Measurements from ENCODE around the gene ADAMTS3. TPM values are rescaled to one million over a fixed set of nuclear protein-coding genes. Genes with fewer than 3 reads are reported as not detected.

The ADAMTS3 gene
- total RNA-seq, 6 experiments from 2014 or later: 0.03 to 0.19 TPM; not detected in 4

DNA sequence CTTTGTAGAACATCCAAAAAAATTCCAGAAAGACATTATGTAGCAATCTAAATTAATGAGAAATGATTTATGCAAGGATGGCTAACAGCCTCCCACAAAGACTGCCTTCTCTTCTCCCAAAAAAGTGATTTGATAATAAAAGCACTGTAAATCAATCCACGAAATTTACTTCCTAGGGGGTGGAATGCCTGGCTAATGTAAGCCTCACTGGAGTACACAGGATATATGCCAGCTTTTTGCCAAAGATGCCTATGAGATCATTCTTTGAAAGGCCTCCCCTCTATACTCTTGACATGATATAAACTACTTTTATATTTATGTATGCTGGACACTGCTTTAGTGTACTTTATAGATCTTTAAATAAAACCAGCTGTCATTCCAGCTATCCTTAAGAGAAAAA, 211.1 kb downstream of the ADAMTS3 start:
- no peak overlapping the region for H3K27ac Mint-ChIP-seq
- no peaks in the 10 kb centered on the region for H3K9me3 Mint-ChIP-seq
- TF ChIP-seq, protein P1, sequence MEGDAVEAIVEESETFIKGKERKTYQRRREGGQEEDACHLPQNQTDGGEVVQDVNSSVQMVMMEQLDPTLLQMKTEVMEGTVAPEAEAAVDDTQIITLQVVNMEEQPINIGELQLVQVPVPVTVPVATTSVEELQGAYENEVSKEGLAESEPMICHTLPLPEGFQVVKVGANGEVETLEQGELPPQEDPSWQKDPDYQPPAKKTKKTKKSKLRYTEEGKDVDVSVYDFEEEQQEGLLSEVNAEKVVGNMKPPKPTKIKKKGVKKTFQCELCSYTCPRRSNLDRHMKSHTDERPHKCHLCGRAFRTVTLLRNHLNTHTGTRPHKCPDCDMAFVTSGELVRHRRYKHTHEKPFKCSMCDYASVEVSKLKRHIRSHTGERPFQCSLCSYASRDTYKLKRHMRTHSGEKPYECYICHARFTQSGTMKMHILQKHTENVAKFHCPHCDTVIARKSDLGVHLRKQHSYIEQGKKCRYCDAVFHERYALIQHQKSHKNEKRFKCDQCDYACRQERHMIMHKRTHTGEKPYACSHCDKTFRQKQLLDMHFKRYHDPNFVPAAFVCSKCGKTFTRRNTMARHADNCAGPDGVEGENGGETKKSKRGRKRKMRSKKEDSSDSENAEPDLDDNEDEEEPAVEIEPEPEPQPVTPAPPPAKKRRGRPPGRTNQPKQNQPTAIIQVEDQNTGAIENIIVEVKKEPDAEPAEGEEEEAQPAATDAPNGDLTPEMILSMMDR (IDR thresholded peaks at IDR 0.05): no peak
- no peaks in the 10 kb centered on the region; the same call in 1 of the 2 replicates for H3K27me3 Mint-ChIP-seq (ENCODE audit: insufficient read depth)
- no peaks in the 10 kb centered on the region for H3K36me3 Mint-ChIP-seq (ENCODE audit: low read depth)
- no peak for DNase-seq
- H3K4me3 Mint-ChIP-seq: no peak overlapping the region
- H3K4me1 Mint-ChIP-seq (ENCODE audit: low read depth): peaks cover 4% of the 10 kb centered on the region

DNA sequence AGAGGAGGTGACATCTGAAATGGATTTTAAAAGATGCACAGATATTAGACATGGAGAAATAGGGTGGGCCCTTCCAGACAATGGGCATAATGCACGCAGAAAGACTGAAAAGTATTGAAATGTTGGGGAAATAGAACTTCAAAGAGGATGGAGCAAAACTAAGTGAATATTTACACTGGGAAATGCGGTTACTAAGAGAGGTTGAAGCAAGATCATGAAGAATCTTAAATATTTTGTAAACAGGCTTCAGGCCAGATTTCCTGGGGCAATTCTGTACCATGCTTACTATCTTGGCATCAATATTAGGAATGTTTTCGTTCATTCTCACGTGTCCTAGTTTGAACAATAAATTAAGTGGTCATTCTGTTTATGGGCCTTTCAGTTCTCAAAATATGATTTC, 216.3 kb downstream of the ADAMTS3 start:
- no peaks in the 10 kb centered on the region for H3K36me3 Mint-ChIP-seq (ENCODE audit: low read depth)
- peak; percentile 54 for DNase-seq
- TF ChIP-seq, protein P1 (IDR thresholded peaks at IDR 0.05): no peak
- no peak overlapping the region for H3K27ac Mint-ChIP-seq
- H3K27me3 Mint-ChIP-seq (ENCODE audit: insufficient read depth): no peaks in the 10 kb centered on the region; the same call in 1 of the 2 replicates
- H3K4me3 Mint-ChIP-seq: no peak overlapping the region
- H3K9me3 Mint-ChIP-seq: no peaks in the 10 kb centered on the region
- H3K4me1 Mint-ChIP-seq (ENCODE audit: low read depth): peaks cover 12% of the 10 kb centered on the region

DNA sequence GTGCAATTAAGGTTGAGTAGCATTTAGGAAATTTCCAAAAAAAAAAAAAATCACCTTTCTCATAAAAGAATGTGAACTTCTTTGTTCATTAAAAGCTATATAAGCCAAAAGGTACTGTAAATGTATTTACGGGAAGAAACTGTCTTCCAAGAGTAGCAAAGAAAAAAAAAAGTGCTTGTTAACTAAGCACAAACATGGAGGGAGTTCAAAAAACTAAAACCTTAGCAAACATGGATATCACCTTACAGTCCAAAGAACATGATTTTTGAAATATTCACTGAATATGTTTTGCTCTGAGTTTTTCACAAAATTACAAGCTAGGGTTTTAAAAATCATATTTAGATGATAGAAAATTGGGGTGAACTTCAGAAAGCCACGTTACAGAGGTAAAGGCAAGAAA, 217.5 kb downstream of the ADAMTS3 start:
- Mint-ChIP-seq H3K36me3 (ENCODE audit: low read depth) (no peaks in the 10 kb centered on the region), H3K27ac (no peak overlapping the region)

DNA sequence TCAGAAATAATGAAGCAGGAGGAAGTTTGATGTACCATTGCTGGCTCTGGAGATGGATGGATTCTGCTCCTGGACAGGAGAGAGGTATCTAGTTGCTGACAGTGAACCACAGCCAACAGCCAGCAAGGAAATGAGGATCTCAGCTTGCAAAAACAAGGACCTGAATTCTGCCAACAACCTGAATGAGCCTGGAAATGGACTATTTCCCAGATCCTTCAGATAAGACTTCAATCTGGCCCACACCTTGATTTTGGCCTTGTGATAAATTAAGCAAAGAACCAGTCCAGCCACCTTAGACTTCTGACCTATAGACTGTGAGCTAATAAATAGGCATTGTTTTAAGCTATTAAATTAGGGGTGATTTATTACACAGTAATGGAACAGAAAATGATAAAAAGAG, 220.3 kb downstream of the ADAMTS3 start:
- Mint-ChIP-seq H3K4me3 (no peak overlapping the region), H3K9me3 (no peaks in the 10 kb centered on the region), H3K36me3 (ENCODE audit: low read depth) (no peaks in the 10 kb centered on the region), H3K27ac (no peak overlapping the region), H3K27me3 (ENCODE audit: insufficient read depth) (no peaks in the 10 kb centered on the region), H3K4me1 (ENCODE audit: low read depth) (peaks cover 12% of the 10 kb centered on the region)
- no peak for DNase-seq
- TF ChIP-seq, protein P1 (IDR thresholded peaks at IDR 0.05): no peak

More for the DNA sequence above, 217.5 kb downstream of the ADAMTS3 start:
- H3K4me1 Mint-ChIP-seq (ENCODE audit: low read depth): peaks cover 12% of the 10 kb centered on the region
- no peaks in the 10 kb centered on the region for H3K9me3 Mint-ChIP-seq
- TF ChIP-seq, protein P1 (IDR thresholded peaks at IDR 0.05): no peak
- DNase-seq: no peak
- no peaks in the 10 kb centered on the region; the same call in 1 of the 2 replicates for H3K27me3 Mint-ChIP-seq (ENCODE audit: insufficient read depth)
- no peak overlapping the region for H3K4me3 Mint-ChIP-seq

DNA sequence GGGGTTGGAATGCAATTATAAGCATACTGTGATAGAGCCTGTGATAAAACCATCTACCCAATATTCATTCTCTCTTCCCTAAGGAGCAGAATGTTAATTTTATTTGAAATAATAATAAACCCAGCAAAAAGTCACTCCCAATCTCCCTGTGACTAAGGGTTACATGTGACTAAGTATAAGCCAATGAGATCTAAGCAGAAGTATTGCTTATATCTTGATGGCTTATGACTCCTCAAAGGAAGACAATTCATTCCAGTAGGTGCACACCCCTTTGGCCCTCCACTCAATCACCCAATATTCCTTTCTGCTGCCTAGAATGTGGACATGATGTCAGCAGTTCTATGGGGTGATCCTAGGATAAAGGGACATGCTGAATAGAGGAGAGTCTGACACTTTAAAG, 224.6 kb downstream of the ADAMTS3 start:
- Mint-ChIP-seq H3K27me3 (ENCODE audit: insufficient read depth) (peaks cover 2% of the 10 kb centered on the region; the same call in 1 of the 2 replicates), H3K36me3 (ENCODE audit: low read depth) (no peaks in the 10 kb centered on the region), H3K4me3 (no peak overlapping the region), H3K4me1 (ENCODE audit: low read depth) (peaks cover 8% of the 10 kb centered on the region; the same call in 1 of the 2 replicates), H3K9me3 (no peaks in the 10 kb centered on the region), H3K27ac (no peak overlapping the region)
- no peak for DNase-seq
- TF ChIP-seq, protein P1 (IDR thresholded peaks at IDR 0.05): no peak

DNA sequence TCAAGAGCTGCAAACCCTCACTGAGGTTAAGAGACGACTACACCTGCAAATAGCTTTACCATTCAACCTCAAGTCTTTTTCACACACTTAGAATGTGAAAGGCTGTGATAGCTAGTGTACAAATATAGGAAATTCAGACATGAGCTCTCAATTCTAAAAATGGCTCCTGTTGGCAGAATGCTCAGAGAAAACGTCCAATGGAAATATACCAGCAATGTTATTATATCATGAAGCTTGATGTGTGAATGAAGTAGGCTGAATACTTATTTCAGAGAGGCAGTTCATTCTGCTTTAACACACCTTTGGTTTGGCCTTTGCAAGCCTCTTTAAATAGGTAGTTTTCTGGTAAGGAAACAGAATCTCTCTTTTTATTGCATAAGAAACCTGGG, 227.6 kb downstream of the ADAMTS3 start:
- Mint-ChIP-seq H3K9me3 (no peaks in the 10 kb centered on the region), H3K27ac (no peak overlapping the region), H3K27me3 (ENCODE audit: insufficient read depth) (peaks cover 2% of the 10 kb centered on the region; the same call in 1 of the 2 replicates), H3K4me3 (no peak overlapping the region), H3K4me1 (ENCODE audit: low read depth) (peaks cover 8% of the 10 kb centered on the region; the same call in 1 of the 2 replicates), H3K36me3 (ENCODE audit: low read depth) (no peaks in the 10 kb centered on the region)
- TF ChIP-seq, protein P1 (IDR thresholded peaks at IDR 0.05): no peak
- no peak for DNase-seq

Data from HFFc6 (cell line).